Tibial artery (tissue), 4 donors: ENCODE results near the gene CRX.
A peak's percentile ranks its signal among the peaks of the same experiment; 100 is the strongest.

Experiments used
- DNase-seq, 2 donors: peaks; one replicate each; pipeline ENCODE4 v3.0.0-alpha.2; 2019
- H3K27ac ChIP-seq, 2 donors: fragments of 200-600 bp; sonication (generic) in 1 of 2; 1 replicate in 1 of 2; 2 replicates in 1 of 2; pipeline ENCODE4 v1.5.1; 2018 to 2019; ENCODE audit warnings: mild to moderate bottlenecking in 1 of 2
- H3K27me3 ChIP-seq, 2 donors: fragments of 200-600 bp; sonication (generic) in 1 of 2; one replicate each; pipeline versions ENCODE4 v1.5.1 to v1.6.0; 2016 to 2019
- H3K36me3 ChIP-seq, 3 donors: fragments of 200-600 bp; sonication (generic) in 2 of 3; one replicate each; pipeline ENCODE4 v1.5.1; 2016 to 2019; ENCODE audit warnings: mild to moderate bottlenecking in 2 of 3
- H3K4me1 ChIP-seq, 4 donors: fragments of 200-600 bp; sonication (generic) in 2 of 4; 1 replicate in 3 of 4; 2 replicates in 1 of 4; pipeline ENCODE4 v1.5.1; 2016 to 2019
- H3K4me3 ChIP-seq, 2 donors: fragments of 200-600 bp; sonication (generic) in 1 of 2; 1 replicate in 1 of 2; 2 replicates in 1 of 2; pipeline ENCODE4 v1.5.1; 2018 to 2019; ENCODE audit warnings: mild to moderate bottlenecking in 2 of 2
- H3K9me3 ChIP-seq, 3 donors: fragments of 200-600 bp; sonication (generic) in 1 of 3; one replicate each; pipeline ENCODE4 v1.5.1; 2016 to 2019
- intact Hi-C: fragments of 100-400 bp; cut with DNase I; formaldehyde crosslinking; loops from one replicate; pipeline ENCODE4 v1.15.0; 2023; ENCODE audit warnings: low total_unique reads
- TF ChIP-seq, protein P1 (sequence below), 2 experiments: fragments of 200-600 bp in 1 of 2; fragments of 450-650 bp in 1 of 2; IDR thresholded peaks; one replicate each; pipeline ENCODE4 v1.5.1; 2017 to 2019; ENCODE audit warnings: antibody characterized with exemption in 2 of 2, mild to moderate bottlenecking in 1 of 2, moderate library complexity in 1 of 2

The CRX gene

DNA sequence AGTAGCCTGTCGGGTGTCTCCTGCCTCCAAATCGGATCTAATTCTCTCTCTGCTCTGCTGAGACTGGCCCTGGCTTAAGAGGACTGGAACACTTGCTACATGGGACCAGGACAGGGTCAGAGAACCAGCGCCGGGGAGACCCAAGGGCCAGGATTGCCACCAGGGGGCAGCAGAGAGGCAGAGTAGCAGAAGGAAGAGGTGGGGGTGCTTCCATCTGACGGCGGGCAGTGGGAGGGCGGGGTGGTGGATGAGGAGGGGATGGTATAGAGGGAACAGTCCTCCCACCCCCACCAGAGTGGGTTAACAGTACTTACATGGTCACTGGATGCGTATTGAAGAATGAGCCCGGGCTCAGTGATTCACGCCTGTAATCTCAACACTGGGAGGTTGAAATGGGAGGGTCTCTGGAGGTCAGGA, 31.3 kb upstream of the CRX start:
- TF ChIP-seq, protein P1, sequence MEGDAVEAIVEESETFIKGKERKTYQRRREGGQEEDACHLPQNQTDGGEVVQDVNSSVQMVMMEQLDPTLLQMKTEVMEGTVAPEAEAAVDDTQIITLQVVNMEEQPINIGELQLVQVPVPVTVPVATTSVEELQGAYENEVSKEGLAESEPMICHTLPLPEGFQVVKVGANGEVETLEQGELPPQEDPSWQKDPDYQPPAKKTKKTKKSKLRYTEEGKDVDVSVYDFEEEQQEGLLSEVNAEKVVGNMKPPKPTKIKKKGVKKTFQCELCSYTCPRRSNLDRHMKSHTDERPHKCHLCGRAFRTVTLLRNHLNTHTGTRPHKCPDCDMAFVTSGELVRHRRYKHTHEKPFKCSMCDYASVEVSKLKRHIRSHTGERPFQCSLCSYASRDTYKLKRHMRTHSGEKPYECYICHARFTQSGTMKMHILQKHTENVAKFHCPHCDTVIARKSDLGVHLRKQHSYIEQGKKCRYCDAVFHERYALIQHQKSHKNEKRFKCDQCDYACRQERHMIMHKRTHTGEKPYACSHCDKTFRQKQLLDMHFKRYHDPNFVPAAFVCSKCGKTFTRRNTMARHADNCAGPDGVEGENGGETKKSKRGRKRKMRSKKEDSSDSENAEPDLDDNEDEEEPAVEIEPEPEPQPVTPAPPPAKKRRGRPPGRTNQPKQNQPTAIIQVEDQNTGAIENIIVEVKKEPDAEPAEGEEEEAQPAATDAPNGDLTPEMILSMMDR (IDR thresholded peaks at IDR 0.05) = peak; percentile 72 to 88
- H3K27me3 ChIP-seq = no peaks in the 10 kb centered on the region
- intact Hi-C loops = no loop called here
- no peaks in the 10 kb centered on the region for H3K9me3 ChIP-seq
- H3K27ac ChIP-seq = no peak overlapping the region
- no peak overlapping the region for H3K4me3 ChIP-seq
- peaks cover 15 to 28% (median 18%) of the 10 kb centered on the region in 3 donors for H3K36me3 ChIP-seq
- peaks cover 0 to 6% (median 0%) of the 10 kb centered on the region in 4 donors for H3K4me1 ChIP-seq
- peak; percentile 79 to 86 for DNase-seq

DNA sequence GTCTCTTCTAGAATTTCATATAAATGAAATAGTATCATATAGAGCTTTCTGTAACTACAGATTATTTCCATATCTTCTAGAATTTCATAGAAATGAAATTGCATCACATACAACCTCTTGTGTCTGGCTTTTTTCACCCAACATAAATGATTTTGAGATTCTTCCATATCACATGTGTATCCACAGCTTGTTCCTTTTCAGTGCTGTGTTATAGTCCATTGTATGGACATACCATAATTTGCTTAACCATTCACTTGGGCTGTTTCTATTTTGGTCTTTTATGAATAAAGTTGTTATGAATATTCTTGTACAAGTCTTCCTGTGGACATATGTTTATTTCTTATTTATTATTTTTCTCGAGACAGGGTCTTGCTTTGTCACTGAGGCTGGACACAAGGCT, 29.1 kb upstream of the CRX start:
- H3K9me3 ChIP-seq = no peaks in the 10 kb centered on the region
- intact Hi-C loops = no loop called here
- H3K4me1 ChIP-seq = peaks cover 0 to 8% (median 3%) of the 10 kb centered on the region in 4 donors
- H3K36me3 ChIP-seq = peaks cover 0 to 8% (median 0%) of the 10 kb centered on the region in 3 donors
- DNase-seq = no peak
- no peaks in the 10 kb centered on the region for H3K27me3 ChIP-seq
- H3K27ac ChIP-seq = no peak overlapping the region
- TF ChIP-seq, protein P1 (IDR thresholded peaks at IDR 0.05) = no peak
- H3K4me3 ChIP-seq = no peak overlapping the region

DNA sequence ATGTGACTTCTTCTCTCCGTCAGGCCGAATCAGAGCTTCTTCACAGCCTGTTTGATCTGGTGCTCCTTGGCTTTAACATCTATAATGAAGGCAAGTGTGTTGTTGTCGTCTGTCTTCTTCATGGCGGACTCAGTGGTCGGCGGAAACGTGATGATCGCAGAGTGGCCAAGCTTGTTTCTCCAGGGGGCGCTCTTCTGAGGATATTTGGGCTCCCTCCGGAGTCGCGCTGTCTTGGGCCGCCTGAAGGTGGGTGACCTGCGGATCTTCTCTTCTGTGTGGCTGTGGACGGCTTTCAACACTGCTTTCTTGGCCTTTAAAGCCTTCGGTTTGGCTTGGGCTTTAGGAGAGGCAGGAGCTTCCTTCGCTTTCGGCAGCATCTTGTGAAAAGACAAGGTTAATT, 27.2 kb upstream of the CRX start:
- no peak overlapping the region for H3K27ac ChIP-seq
- H3K4me1 ChIP-seq = peaks cover 0 to 8% (median 0%) of the 10 kb centered on the region in 4 donors
- no peak for DNase-seq
- H3K4me3 ChIP-seq = no peak overlapping the region
- no peaks in the 10 kb centered on the region for H3K36me3 ChIP-seq
- no peaks in the 10 kb centered on the region for H3K27me3 ChIP-seq
- TF ChIP-seq, protein P1 (IDR thresholded peaks at IDR 0.05) = no peak
- intact Hi-C loops = no loop called here
- H3K9me3 ChIP-seq = no peaks in the 10 kb centered on the region

DNA sequence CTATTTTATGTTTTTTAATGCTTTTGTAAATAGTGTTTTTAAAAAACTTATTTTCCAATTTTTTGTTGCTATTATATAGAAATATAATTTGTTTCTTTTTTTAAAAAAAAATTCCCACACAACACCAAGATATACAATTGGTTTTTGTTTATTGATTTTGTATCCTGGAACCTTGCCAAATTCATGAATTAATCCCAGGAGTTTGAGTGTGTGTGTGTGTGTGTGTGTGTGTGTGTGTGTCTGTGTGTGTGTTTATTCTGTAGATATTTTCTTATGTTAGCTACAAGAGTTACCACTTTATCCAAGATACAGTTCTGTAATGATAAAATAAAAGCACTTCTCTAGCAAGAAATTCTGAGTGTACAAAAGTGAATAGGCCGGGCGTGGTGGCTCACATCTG, 25.0 kb upstream of the CRX start:
- intact Hi-C loops = no loop called here
- Histone ChIP-seq H3K4me3 (no peak overlapping the region), H3K4me1 (peaks cover 0 to 8% (median 0%) of the 10 kb centered on the region in 4 donors), H3K27me3 (no peaks in the 10 kb centered on the region), H3K9me3 (peaks cover 0 to 2% (median 0%) of the 10 kb centered on the region in 3 donors), H3K36me3 (no peaks in the 10 kb centered on the region), H3K27ac (no peak overlapping the region)
- DNase-seq = no peak
- TF ChIP-seq, protein P1 (IDR thresholded peaks at IDR 0.05) = no peak

DNA sequence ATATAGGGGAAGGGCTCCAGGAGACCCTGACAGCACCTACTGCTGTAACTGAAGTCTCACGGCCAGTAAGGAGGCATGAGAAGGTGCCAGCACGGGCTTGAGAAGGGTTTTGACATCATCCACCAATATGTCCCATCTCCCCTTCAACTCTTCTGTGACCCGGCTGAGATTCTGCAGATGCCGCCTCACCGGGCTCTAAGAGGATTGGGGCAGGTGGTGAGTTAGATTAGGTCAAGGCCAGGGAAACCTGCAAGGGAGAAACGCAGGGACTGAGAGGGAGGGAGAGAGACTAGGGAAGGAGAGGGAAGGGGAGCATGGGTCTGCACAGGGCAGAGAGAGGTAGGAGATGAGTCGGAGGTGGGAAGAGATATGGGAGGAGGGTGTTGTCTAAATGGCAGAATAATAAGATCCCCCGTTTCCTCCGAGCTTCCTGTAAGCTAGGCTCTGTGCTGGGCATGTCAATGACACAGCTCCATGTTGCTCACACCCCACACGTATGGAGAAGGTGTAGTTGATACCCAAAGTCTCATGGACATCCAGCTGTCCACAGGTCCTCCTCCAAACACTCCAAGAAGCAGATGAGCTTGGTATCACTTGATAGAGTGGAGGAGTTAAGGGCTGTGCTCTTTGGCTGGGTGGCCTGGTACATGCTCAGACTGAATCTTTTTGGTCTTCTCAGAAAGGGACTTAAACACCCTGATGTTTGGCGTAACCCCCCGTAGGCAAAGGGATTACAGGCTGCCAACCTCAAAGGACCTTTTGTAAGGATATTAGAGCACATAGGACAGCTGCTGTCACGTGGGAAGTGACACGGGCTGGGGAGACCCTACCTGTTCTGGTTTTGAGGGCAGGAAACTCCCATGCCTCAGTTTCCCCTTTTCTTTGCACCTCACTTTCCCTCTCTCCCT, 23.5 kb upstream of the CRX start:
- TF ChIP-seq, protein P1 (IDR thresholded peaks at IDR 0.05) = no peak

More for the DNA sequence above, 23.5 kb upstream of the CRX start:
- Histone ChIP-seq H3K27me3 (no peaks in the 10 kb centered on the region), H3K4me3 (no peak overlapping the region), H3K4me1 (peaks cover 0 to 8% (median 0%) of the 10 kb centered on the region in 4 donors), H3K27ac (no peak overlapping the region), H3K36me3 (no peaks in the 10 kb centered on the region), H3K9me3 (peaks cover 0 to 2% (median 0%) of the 10 kb centered on the region in 3 donors)
- intact Hi-C loops = no loop called here
- DNase-seq = no peak
